Effector memory CD4-positive, alpha-beta T cell (primary cell): Measurements from ENCODE around the gene PELI2.

Source experiments
- DNase-seq, 3 donors: peaks; one replicate each; pipeline ENCODE4 v3.0.0-alpha.2; 2020
- H3K27ac ChIP-seq: 2 replicates; pipeline ENCODE4 v1.7.0; 2013; ENCODE audit warnings: mild to moderate bottlenecking, low read length, moderate library complexity; ENCODE audit not compliant: insufficient read depth, poor library complexity, severe bottlenecking
- H3K27me3 ChIP-seq: replicated peaks from 2 replicates; pipeline ENCODE4 v1.7.0; 2013; ENCODE audit warnings: mild to moderate bottlenecking, low read length; ENCODE audit not compliant: insufficient read depth, control insufficient read depth, poor library complexity, severe bottlenecking
- H3K36me3 ChIP-seq: 2 replicates; pipeline ENCODE4 v1.7.0; 2013; ENCODE audit warnings: mild to moderate bottlenecking, low read length, moderate library complexity; ENCODE audit not compliant: control insufficient read depth, insufficient read depth
- H3K4me1 ChIP-seq: 2 replicates; pipeline ENCODE4 v1.7.0; 2013; ENCODE audit warnings: low read length, mild to moderate bottlenecking; ENCODE audit not compliant: control insufficient read depth, insufficient read depth, poor library complexity, severe bottlenecking
- H3K4me3 ChIP-seq: 2 replicates; pipeline ENCODE4 v1.7.0; 2013; ENCODE audit warnings: low read length, low read depth, mild to moderate bottlenecking; ENCODE audit not compliant: insufficient read depth, poor library complexity, severe bottlenecking
- H3K9me3 ChIP-seq: 2 replicates; pipeline ENCODE4 v1.7.0; 2013; ENCODE audit warnings: mild to moderate bottlenecking, low read length, moderate library complexity; ENCODE audit not compliant: control insufficient read depth

The PELI2 gene

DNA sequence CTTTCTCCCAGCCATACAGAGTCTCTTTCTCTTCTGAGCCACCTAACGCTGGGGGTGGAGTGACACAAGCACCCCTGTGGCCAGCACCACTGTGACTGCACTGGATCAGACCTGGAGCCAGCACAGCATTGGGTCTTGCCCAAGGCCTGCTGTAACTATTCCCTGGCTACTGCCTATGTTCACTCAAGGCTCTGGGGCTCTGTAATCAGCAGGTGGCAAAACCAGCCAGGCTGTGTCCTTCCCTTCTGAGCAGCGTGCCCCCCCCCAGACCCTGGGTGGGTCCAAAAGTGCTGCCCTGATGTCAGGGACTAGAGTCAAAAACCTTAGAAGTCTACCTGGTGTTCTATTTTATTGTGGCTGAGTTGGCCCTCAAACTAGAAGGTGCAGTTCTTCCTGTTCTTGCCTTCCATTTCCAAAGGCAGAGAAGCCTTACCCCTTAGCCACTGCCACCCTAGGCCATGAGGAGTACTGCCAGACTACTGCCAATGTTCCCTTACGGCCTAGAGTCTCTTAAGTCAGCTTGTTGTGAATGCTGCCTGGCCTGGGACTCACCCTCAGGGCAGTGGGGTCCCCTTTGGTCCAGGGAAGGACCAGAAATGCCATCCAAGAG lies 49.9 kb downstream of the PELI2 start:
- Histone ChIP-seq H3K36me3 (no peaks in the 10 kb centered on the region), H3K27ac (no peak overlapping the region), H3K9me3 (peaks cover 2% of the 10 kb centered on the region), H3K4me1 (peaks cover 13% of the 10 kb centered on the region), H3K27me3 (no peaks in the 10 kb centered on the region), H3K4me3 (no peak overlapping the region)
- no peak for DNase-seq

DNA sequence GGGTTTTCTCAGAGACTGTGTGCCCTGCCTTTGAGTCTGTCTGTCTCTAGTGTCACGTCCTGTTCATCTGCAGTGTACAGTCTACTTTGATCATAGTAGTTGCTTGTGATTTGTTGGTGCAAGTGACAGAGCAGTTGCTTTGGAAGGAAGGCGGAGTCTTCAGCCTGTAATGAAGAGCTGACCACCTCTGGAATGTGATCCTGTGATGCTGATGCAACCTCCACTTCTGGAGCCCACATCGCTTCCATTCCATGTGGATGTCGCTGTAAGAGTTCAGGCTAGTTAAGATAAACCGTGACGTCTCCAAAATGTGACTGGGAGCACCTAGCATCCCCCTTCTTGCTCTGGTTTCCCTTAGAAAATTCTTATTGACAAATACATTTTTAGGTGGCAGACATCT lies 51.8 kb downstream of the PELI2 start:
- Histone ChIP-seq H3K4me1 (peaks cover 14% of the 10 kb centered on the region), H3K4me3 (no peak overlapping the region), H3K27me3 (no peaks in the 10 kb centered on the region), H3K9me3 (no peaks in the 10 kb centered on the region), H3K36me3 (no peaks in the 10 kb centered on the region), H3K27ac (no peak overlapping the region)
- DNase-seq = no peak

GRCh38 chr14:56170877-56171422 lies 52.7 kb downstream of the PELI2 start:
- no peaks in the 10 kb centered on the region for H3K9me3 ChIP-seq
- DNase-seq = no peak
- H3K27me3 ChIP-seq = no peaks in the 10 kb centered on the region
- no peak overlapping the region for H3K4me3 ChIP-seq
- H3K36me3 ChIP-seq = no peaks in the 10 kb centered on the region
- no peak overlapping the region for H3K27ac ChIP-seq
- peaks cover 14% of the 10 kb centered on the region for H3K4me1 ChIP-seq

DNA sequence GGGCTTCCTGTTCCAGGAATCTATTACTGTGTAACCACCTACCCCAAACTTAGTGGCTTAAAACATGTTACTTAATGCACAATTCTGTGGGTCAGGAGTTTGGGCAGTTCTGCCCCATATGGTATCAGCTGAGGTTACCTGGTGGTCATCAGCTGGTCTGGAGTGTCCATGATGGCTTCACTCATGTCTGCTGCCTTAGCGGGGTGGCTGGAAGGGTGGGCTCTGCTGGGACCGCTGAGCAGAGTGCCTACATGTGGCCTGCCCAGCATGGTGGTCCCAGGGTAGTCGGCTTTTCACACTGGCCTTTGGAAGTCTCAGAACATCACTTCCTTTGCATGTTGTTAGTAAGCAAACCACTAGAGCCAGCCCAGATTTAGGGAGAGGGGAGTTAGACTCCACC lies 53.9 kb downstream of the PELI2 start:
- Histone ChIP-seq H3K4me3 (no peak overlapping the region), H3K27ac (no peak overlapping the region), H3K9me3 (no peaks in the 10 kb centered on the region), H3K36me3 (no peaks in the 10 kb centered on the region), H3K4me1 (peaks cover 14% of the 10 kb centered on the region), H3K27me3 (no peaks in the 10 kb centered on the region)
- DNase-seq = no peak

DNA sequence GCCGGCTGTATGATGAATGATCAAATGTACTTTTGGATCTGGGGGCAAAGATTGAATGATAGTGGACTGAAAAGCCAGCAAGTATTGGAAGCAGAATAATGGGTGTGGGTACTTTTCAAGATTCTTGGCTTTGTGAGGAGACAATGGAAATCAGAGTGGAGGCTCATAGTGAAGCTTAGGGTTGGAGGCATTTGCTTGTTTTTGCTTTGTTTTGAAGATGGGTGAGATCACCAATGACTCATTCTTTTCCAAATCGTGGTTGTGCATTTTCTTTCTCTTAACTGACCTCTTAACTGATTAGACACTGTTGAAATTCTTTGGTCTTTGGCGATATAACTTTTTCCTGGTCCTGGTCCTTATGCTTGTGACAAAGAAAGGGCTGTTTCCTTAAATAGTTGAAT lies 54.4 kb downstream of the PELI2 start:
- Histone ChIP-seq H3K27me3 (no peaks in the 10 kb centered on the region), H3K4me1 (peaks cover 14% of the 10 kb centered on the region), H3K9me3 (no peaks in the 10 kb centered on the region), H3K27ac (no peak overlapping the region), H3K4me3 (no peak overlapping the region), H3K36me3 (no peaks in the 10 kb centered on the region)
- DNase-seq = no peak

DNA sequence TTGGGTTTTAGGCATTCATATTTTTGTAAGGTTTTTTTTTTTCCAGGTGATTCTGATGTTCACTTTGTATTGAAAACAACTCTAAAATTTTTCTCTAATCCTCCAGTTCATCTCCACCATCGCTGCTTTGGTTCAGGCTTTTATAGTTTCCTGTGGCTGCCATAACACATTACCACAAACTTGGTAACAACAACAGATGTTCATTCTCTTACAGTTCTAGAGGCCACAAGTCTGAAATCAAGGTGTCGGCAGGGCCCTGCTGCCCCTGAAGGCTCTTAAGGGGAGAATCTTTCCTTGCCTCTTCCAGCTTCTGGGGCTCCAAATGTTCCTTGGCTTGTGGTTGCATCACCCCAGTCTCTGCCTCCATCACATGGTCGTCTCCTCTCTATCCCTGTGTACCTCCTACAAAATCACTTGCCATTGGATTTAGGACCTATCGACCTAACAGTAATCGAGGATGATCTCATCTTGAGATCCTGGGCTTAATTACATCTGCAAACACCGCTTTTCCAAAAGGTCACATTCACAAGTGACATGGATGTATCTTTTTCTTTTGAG lies 55.2 kb downstream of the PELI2 start:
- no peaks in the 10 kb centered on the region for H3K36me3 ChIP-seq
- no peak overlapping the region for H3K27ac ChIP-seq
- no peaks in the 10 kb centered on the region for H3K27me3 ChIP-seq
- H3K9me3 ChIP-seq = no peaks in the 10 kb centered on the region
- no peak for DNase-seq
- H3K4me1 ChIP-seq = peaks cover 14% of the 10 kb centered on the region
- H3K4me3 ChIP-seq = no peak overlapping the region

DNA sequence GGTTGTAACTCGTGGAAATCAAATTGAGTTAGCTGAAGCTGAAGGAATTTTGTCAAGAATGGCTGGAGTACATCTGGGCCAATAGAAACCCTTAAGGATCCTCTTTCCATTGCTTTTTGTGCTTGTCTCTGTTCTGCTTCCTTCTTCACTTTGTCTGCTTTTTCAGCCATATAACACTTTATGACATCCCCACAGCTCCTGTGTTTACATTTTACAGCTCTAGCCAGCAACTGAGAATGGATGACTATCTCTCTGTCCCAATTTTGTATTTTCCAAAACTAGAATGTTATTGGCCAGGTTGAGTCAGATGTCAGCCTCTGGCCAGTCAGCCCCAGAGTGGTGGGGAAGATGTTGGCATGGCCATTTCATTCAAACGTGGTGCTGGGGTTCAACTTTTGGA lies 57.6 kb downstream of the PELI2 start:
- Histone ChIP-seq H3K36me3 (no peaks in the 10 kb centered on the region), H3K27me3 (no peaks in the 10 kb centered on the region), H3K27ac (no peak overlapping the region), H3K4me1 (peaks cover 14% of the 10 kb centered on the region), H3K9me3 (no peaks in the 10 kb centered on the region), H3K4me3 (no peak overlapping the region)
- no peak for DNase-seq

- Histone ChIP-seq H3K27me3 (no peaks in the 10 kb centered on the region), H3K27ac (no peak overlapping the region), H3K4me1 (peaks cover 14% of the 10 kb centered on the region), H3K36me3 (no peaks in the 10 kb centered on the region), H3K9me3 (no peaks in the 10 kb centered on the region), H3K4me3 (no peak overlapping the region)
- DNase-seq = no peak
These were observed 58.3 kb downstream of the PELI2 start for GRCh38 chr14:56176530-56176929.

- DNase-seq = no peak
- Histone ChIP-seq H3K4me3 (no peak overlapping the region), H3K4me1 (peaks cover 11% of the 10 kb centered on the region), H3K9me3 (no peaks in the 10 kb centered on the region), H3K27me3 (no peaks in the 10 kb centered on the region), H3K36me3 (no peaks in the 10 kb centered on the region), H3K27ac (no peak overlapping the region)
These were observed 58.8 kb downstream of the PELI2 start for GRCh38 chr14:56177036-56177435.

GRCh38 chr14:56180754-56181542 lies 62.7 kb downstream of the PELI2 start:
- Histone ChIP-seq H3K36me3 (no peaks in the 10 kb centered on the region), H3K27me3 (no peaks in the 10 kb centered on the region), H3K9me3 (no peaks in the 10 kb centered on the region), H3K4me1 (no peaks in the 10 kb centered on the region), H3K4me3 (no peak overlapping the region), H3K27ac (no peak overlapping the region)
- no peak for DNase-seq
